ENCODE data around the gene KDM4C. TPM values are rescaled to one million over a fixed set of nuclear protein-coding genes. Genes with fewer than 3 reads are reported as not detected.

KDM4C gene
- total and polyA plus RNA-seq, 2 of the 8 experiments (the other 6 are each of a cell fraction or from before 2014, with no cell fraction given): 13.0 to 26.1 TPM

GRCh38 chr9:6852243-6852963 is 94.6 kb downstream of the KDM4C start:
- DNase-seq (ENCODE audit: low read depth in 1 of 2, low spot score in 2 of 2): no peak
- Histone ChIP-seq H2AFZ (ENCODE audit: low read length) (no peak overlapping the region), H3K56ac (replicated peaks; ENCODE audit: insufficient read length, low read depth, low read length) (no peak overlapping the region), H3K23ac (ENCODE audit: insufficient read length) (no peak overlapping the region), H2BK12ac (ENCODE audit: low read depth, low read length) (no peak overlapping the region), H3K27me3 (replicated peaks in 1 of 4; ENCODE audit: control insufficient read depth in 3 of 4, extremely low read depth in 1 of 4, insufficient read depth in 3 of 4, low read length in 3 of 4) (no peaks in the 10 kb centered on the region), H3K9me3 (ENCODE audit: insufficient read depth in 2 of 2, low read depth in 1 of 2, low read length in 1 of 2) (no peaks in the 10 kb centered on the region), H3K79me1 (ENCODE audit: low read depth, low read length) (no peaks in the 10 kb centered on the region), H3K14ac (ENCODE audit: insufficient read length) (no peak overlapping the region), H3K36me3 (ENCODE audit: control insufficient read depth in 2 of 4, insufficient read depth in 4 of 4, low read length in 3 of 4) (peaks cover 0 to 2% (median 0%) of the 10 kb centered on the region in 4 experiments; a peak in 2 of 8 replicates), H3K4me3 (ENCODE audit: extremely low read depth in 1 of 4, insufficient read depth in 2 of 4, low read depth in 3 of 4, low read length in 4 of 4) (no peak overlapping the region), H2BK20ac (ENCODE audit: low read length) (no peak overlapping the region), H3K4me1 (replicated peaks in 1 of 4; ENCODE audit: control insufficient read depth in 3 of 4, insufficient read depth in 4 of 4, low read length in 3 of 4) (no peaks in the 10 kb centered on the region), H2BK5ac (ENCODE audit: low read depth, low read length) (no peak overlapping the region), H4K8ac (ENCODE audit: extremely low read depth, insufficient read depth, low read length) (no peak overlapping the region), H3K4ac (replicated peaks; ENCODE audit: insufficient read length, low read depth, low read length) (no peak overlapping the region), H2AK5ac (ENCODE audit: low read depth, low read length) (no peak overlapping the region), H4K91ac (replicated peaks; ENCODE audit: insufficient read length, low read length) (no peak overlapping the region), H3K27ac (ENCODE audit: low read depth, low read length) (no peak overlapping the region), H3K79me2 (ENCODE audit: control insufficient read depth in 1 of 2, insufficient read depth in 2 of 2, low read length in 2 of 2) (no peaks in the 10 kb centered on the region), H2BK15ac (ENCODE audit: low read length) (no peak overlapping the region), H3K4me2 (ENCODE audit: insufficient read depth in 1 of 2, low read depth in 2 of 2, low read length in 2 of 2) (no peak overlapping the region), H4K5ac (ENCODE audit: insufficient read length, low read depth, low read length) (no peak overlapping the region), H3K18ac (ENCODE audit: extremely low read depth, low read length) (no peak overlapping the region), H4K20me1 (replicated peaks in 1 of 2; ENCODE audit: control insufficient read depth in 1 of 2, insufficient read depth in 2 of 2, low read length in 2 of 2) (no peaks in the 10 kb centered on the region), H3K9ac (replicated peaks in 1 of 4; ENCODE audit: extremely low read depth in 1 of 4, low read depth in 3 of 4, low read length in 3 of 4) (no peak overlapping the region), H3K23me2 (ENCODE audit: low read depth, low read length) (no peaks in the 10 kb centered on the region), H2BK120ac (replicated peaks; ENCODE audit: low read depth, low read length) (no peak overlapping the region)
- WGBS, 2 experiments (ENCODE audit: extremely low coverage in 1 of 2, insufficient coverage in 1 of 2, insufficient read length in 1 of 2, insufficient replicate concordance in 2 of 2, low coverage in 1 of 2, low lambda C conversion rate in 2 of 2, missing lambda C conversion rate in 1 of 2): 92% methylated on average over 7 of the region's 7 CpGs; no CpG with 5 or more reads in 1 of the 2 experiments
- FAIRE-seq: no peak
- ChIA-PET POLR2A (ENCODE audit: partially characterized antibody) (no interaction called here), CTCF (ENCODE audit: partially characterized antibody) (no interaction called here)
- TF ChIP-seq POU5F1 (IDR thresholded peaks at IDR 0.05; ENCODE audit: low read depth, low read length) (no peak), SAP30 (IDR thresholded peaks at IDR 0.05; ENCODE audit: insufficient read depth, insufficient replicate concordance, low read length) (no peak), ATF3 (IDR thresholded peaks at IDR 0.05; ENCODE audit: insufficient read depth, low read depth, low read length) (no peak), FOSL1 (IDR thresholded peaks at IDR 0.05; ENCODE audit: insufficient read depth, low read depth, low read length) (no peak), TEAD4 (IDR thresholded peaks at IDR 0.05; ENCODE audit: low read depth, low read length) (no peak), ZNF274 (IDR thresholded peaks at IDR 0.05; ENCODE audit: borderline replicate concordance, extremely low read depth, low read length) (no peak), POLR2A (IDR thresholded peaks at IDR 0.05; ENCODE audit: control extremely low read depth in 1 of 2, low read depth in 2 of 2, low read length in 2 of 2) (no peak), KDM1A (IDR thresholded peaks at IDR 0.05; ENCODE audit: borderline replicate concordance, low read length) (no peak), CHD2 (IDR thresholded peaks at IDR 0.05; ENCODE audit: low read length) (no peak), ASH2L (IDR thresholded peaks at IDR 0.05; ENCODE audit: low read length) (no peak), POLR2AphosphoS5 (IDR thresholded peaks at IDR 0.05; ENCODE audit: low read depth, low read length) (no peak), SIN3A (conservative IDR thresholded peaks at IDR 0.05 in 1 of 2, IDR thresholded peaks at IDR 0.05 in 1 of 2; ENCODE audit: low read depth in 1 of 2, low read length in 2 of 2) (no peak), EP300 (IDR thresholded peaks at IDR 0.05; ENCODE audit: borderline replicate concordance in 1 of 2, low read depth in 2 of 2, low read length in 2 of 2) (no peak)

Data from H1 (cell line).